Body of pancreas (tissue), 4 donors: ENCODE data around the gene PCSK5.

ENCODE experiments used
- CTCF ChIP-seq, 7 experiments: fragments of 450-650 bp in 4 of 7; fragments of 200-600 bp in 3 of 7; sonication (generic) in 3 of 7; IDR thresholded peaks; one replicate each; pipeline ENCODE4 v1.5.1; 2016 to 2019; ENCODE audit warnings: antibody characterized with exemption in 7 of 7
- POLR2A ChIP-seq, 3 donors: fragments of 450-650 bp; IDR thresholded peaks; one replicate each; pipeline ENCODE4 v1.6.1; 2016; ENCODE audit warnings: antibody characterized with exemption in 3 of 3, mild to moderate bottlenecking in 2 of 3

GRCh38 chr9:75858497-75859092 lies 31.9 kb upstream of the PCSK5 start:
- TF ChIP-seq CTCF (IDR thresholded peaks at IDR 0.05) (no peak), POLR2A (IDR thresholded peaks at IDR 0.05) (no peak)
